HepG2 (cell line): ENCODE results near the gene ZDHHC21. TPM values are rescaled to one million over a fixed set of nuclear protein-coding genes. Genes with fewer than 3 reads are reported as not detected.

Experiments
- ATAC-seq: fragments of 200-7000 bp; cut with Tn5 transposase; 3 replicates; pipeline ENCODE4 v1.9.1; 2020; ENCODE audit warnings: mild to moderate bottlenecking, moderate library complexity
- BruUV-seq: library from RNA; stranded (reverse); fragments of 400-500 nt; replicated peaks from 2 replicates; lab custom pipeline; 2021; lab: Mats Ljungman, UMichigan
- CTCF ChIA-PET: fragments of 300-600 bp; formaldehyde crosslinking; extraction: SDS; loops from one replicate; lab custom pipeline; 2021; ENCODE audit warnings: low total read pairs, inconsistent platforms, low intra/inter-chr PET ratio; lab: Yijun Ruan, JAX
- POLR2A ChIA-PET: fragments of 350-600 bp; sonication (Branson Sonifier 250); formaldehyde crosslinking; loops from one replicate; lab custom pipeline; 2020; ENCODE audit warnings: antibody characterized with exemption, inconsistent platforms; lab: Yijun Ruan, JAX
- DNase-seq: peaks from one replicate; pipeline ENCODE4 v3.0.0-alpha.2; 2015; ENCODE audit warnings: low spot score
- FAIRE-seq: peaks from 3 replicates; lab custom pipeline; 2011; peaks lifted over from hg19 to GRCh38; lab: Jason Lieb, UNC
- H2AFZ ChIP-seq: one replicate; pipeline ENCODE4 v1.6.1; 2011; ENCODE audit warnings: low read length, inconsistent platforms
- H3K27ac ChIP-seq: fragments of 300-600 bp; 3 replicates; pipeline ENCODE4 v1.8.0; 2011; ENCODE audit warnings: mixed run types, mild to moderate bottlenecking, mixed read lengths, low read length, inconsistent platforms; ENCODE audit not compliant: insufficient read depth; ENCODE audit errors: extremely low read length
- H3K27me3 ChIP-seq, 2 experiments: fragments of 200-600 bp in 1 of 2; 2 replicates in 1 of 2; 3 replicates in 1 of 2; pipeline versions ENCODE4 v1.6.0 to v1.8.0; 2011; ENCODE audit warnings: low read length in 2 of 2, mild to moderate bottlenecking in 2 of 2, moderate library complexity in 2 of 2, inconsistent platforms in 1 of 2; ENCODE audit not compliant: insufficient read depth in 2 of 2, control insufficient read depth in 1 of 2
- H3K36me3 ChIP-seq, 2 experiments: fragments of 200-600 bp in 1 of 2; replicated peaks in 1 of 2; 2 replicates in 1 of 2; 3 replicates in 1 of 2; pipeline versions ENCODE4 v1.5.1 to v1.8.0; 2011; ENCODE audit warnings: low read length in 2 of 2, inconsistent platforms in 1 of 2; ENCODE audit not compliant: insufficient read depth in 2 of 2, control insufficient read depth in 1 of 2
- H3K4me1 ChIP-seq: 2 replicates; pipeline ENCODE4 v1.5.1; 2012; ENCODE audit warnings: low read length, inconsistent platforms; ENCODE audit not compliant: insufficient read depth
- H3K4me2 ChIP-seq: 2 replicates; pipeline ENCODE4 v1.6.0; 2011; ENCODE audit warnings: low read depth, low read length, inconsistent platforms
- H3K4me3 ChIP-seq, 3 experiments: fragments of 200-600 bp in 1 of 3; sonication (generic), shearing (Covaris generic) in 1 of 3; replicated peaks in 1 of 3; 2 replicates each; pipeline ENCODE4 v1.5.1; 2011 to 2016; ENCODE audit warnings: low read length in 3 of 3, inconsistent platforms in 2 of 3, low read depth in 2 of 3, mild to moderate bottlenecking in 2 of 3, control low read depth in 1 of 3, mixed read lengths in 1 of 3; ENCODE audit not compliant: insufficient read depth in 1 of 3
- H3K79me2 ChIP-seq: one replicate; pipeline ENCODE4 v1.6.1; 2011; ENCODE audit warnings: low read length, inconsistent platforms; ENCODE audit not compliant: insufficient read depth
- H3K9ac ChIP-seq: 2 replicates; pipeline ENCODE4 v1.6.0; 2011; ENCODE audit warnings: mild to moderate bottlenecking, low read depth, low read length, inconsistent platforms; ENCODE audit not compliant: insufficient read depth
- H3K9me3 ChIP-seq: 2 replicates; pipeline ENCODE4 v1.5.1; 2012; ENCODE audit warnings: mild to moderate bottlenecking, low read length
- H4K20me1 ChIP-seq: 2 replicates; pipeline ENCODE4 v1.6.0; 2011; ENCODE audit warnings: inconsistent platforms, mild to moderate bottlenecking, low read length, moderate library complexity; ENCODE audit not compliant: insufficient read depth
- ATF7-NPFF ChIP-seq: sonication (generic); formaldehyde crosslinking; IDR thresholded peaks from 2 replicates; pipeline ENCODE4 v1.8.1; 2023; ENCODE audit warnings: mild to moderate bottlenecking, low read depth, missing genetic modification reagents, moderate library complexity
- GLI4 ChIP-seq: sonication (generic); formaldehyde crosslinking; IDR thresholded peaks from 2 replicates; pipeline ENCODE4 v1.5.1; 2020; ENCODE audit warnings: missing genetic modification reagents, mild to moderate bottlenecking, moderate library complexity, borderline replicate concordance
- NFKB2 ChIP-seq: sonication (generic); formaldehyde crosslinking; IDR thresholded peaks from 2 replicates; pipeline ENCODE4 v1.4.0; 2020; ENCODE audit warnings: missing genetic modification reagents, borderline replicate concordance
- SETDB1 ChIP-seq: sonication (generic); formaldehyde crosslinking; IDR thresholded peaks from 2 replicates; pipeline ENCODE4 v1.5.1; 2020; ENCODE audit warnings: missing genetic modification reagents, mild to moderate bottlenecking, borderline replicate concordance
- SOX5 ChIP-seq: IDR thresholded peaks from 2 replicates; pipeline ENCODE4 v1.6.1; 2016; ENCODE audit warnings: borderline replicate concordance
- STAT5B ChIP-seq: sonication (generic); formaldehyde crosslinking; IDR thresholded peaks from 2 replicates; pipeline ENCODE4 v1.4.0; 2020; ENCODE audit warnings: missing genetic modification reagents
- ZNF780A ChIP-seq: sonication (generic); formaldehyde crosslinking; IDR thresholded peaks from 2 replicates; pipeline ENCODE4 v1.8.0; 2022; ENCODE audit warnings: mild to moderate bottlenecking, missing genetic modification reagents, moderate library complexity
- ZNF781 ChIP-seq: sonication (generic); formaldehyde crosslinking; IDR thresholded peaks from 2 replicates; pipeline ENCODE4 v1.5.1; 2020; ENCODE audit warnings: borderline replicate concordance, mild to moderate bottlenecking, missing genetic modification reagents; ENCODE audit errors: not compliant biosample characterization
- WGBS: methylation state at CpG from one replicate; pipeline ENCODE4 v1.1.6; 2017; ENCODE audit warnings: low lambda C conversion rate; 5-methylcytosine and 5-hydroxymethylcytosine counted together
- in situ Hi-C: cut with HindIII; loops from 2 replicates; pipeline ENCODE4 v1.10.0; 2017; ENCODE audit warnings: low pct_unique_long_range_greater_than_20kb; ENCODE audit not compliant: extremely low pct_ligation_motif_present
- intact Hi-C: fragments of 100-400 bp; cut with micrococcal nuclease; formaldehyde crosslinking; loops from one replicate; pipeline ENCODE4 v1.10.0; 2022; ENCODE audit not compliant: unreplicated experiment
- polyA plus RNA-seq, 8 experiments: library from polyadenylated mRNA; depleted of rRNA in 3 of 8; stranded (reverse) in 7 of 8; unstranded in 1 of 8; fragments of >200 nt; fragmentation: Illumina TruSeq in 4 of 8; extraction: Trizol in 4 of 8; gene quantifications; 2 replicates each; pipeline versions ENCODE4 v1.2.1 to v1.2.3, GENCODE V29; 2011 to 2016; ENCODE audit warnings: low read depth in 4 of 8, missing spikeins in 1 of 8, mixed read lengths in 1 of 8; ENCODE audit not compliant: insufficient read depth in 1 of 8
- total RNA-seq, 5 experiments: library from RNA; depleted of rRNA; stranded (reverse); fragments of >200 nt; fragmentation: Illumina TruSeq; extraction: Trizol; gene quantifications; 2 replicates each; pipeline ENCODE4 v1.2.3, GENCODE V29; 2016; ENCODE audit warnings: low read depth in 1 of 5
- TF ChIP-seq, protein P1 (sequence below): sonication (generic); formaldehyde crosslinking; IDR thresholded peaks from 2 replicates; pipeline ENCODE4 v1.5.1; 2020; ENCODE audit warnings: missing genetic modification reagents, mild to moderate bottlenecking, borderline replicate concordance

The ZDHHC21 gene
- total and polyA plus RNA-seq, 2 of the 13 experiments (the other 11 are each of a cell fraction or from before 2014, with no cell fraction given), result 2.4 to 3.7 TPM

DNA sequence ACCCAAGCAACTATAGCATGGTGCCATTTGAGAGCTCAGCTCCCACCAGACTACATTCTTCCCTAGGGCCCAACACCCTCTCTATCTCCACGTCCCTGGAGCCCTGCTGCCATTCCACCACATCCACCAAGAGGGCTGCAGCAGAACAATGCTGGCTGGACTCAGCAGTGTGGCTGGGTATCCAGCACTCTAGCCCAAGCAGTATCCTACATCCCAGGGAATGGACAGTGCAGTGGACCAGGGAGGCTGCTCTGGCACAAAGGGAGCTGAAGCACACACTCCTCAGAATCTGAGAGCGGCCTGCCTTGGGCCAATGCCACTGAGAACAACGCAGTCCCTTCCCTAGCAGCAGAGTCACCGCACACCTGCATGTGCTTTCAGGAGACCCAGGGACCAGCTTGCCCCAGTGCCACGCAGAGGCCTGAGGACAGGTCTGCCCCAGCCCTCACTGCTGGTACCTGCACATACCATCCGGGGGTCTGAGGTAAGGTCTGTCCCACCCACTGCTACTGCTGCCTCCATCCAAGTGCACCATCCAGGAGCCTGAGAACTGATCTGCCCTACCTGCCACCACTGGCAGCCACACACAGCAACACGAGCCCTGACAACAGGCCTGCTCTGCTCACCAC is 95.9 kb downstream of the ZDHHC21 start:
- DNase-seq (no peak), FAIRE-seq (no peak), ATAC-seq (peak; percentile 36)
- Histone ChIP-seq H3K9me3 (no peaks in the 10 kb centered on the region), H3K4me1 (peaks cover 6% of the 10 kb centered on the region), H2AFZ (no peak overlapping the region), H3K27me3 (no peaks in the 10 kb centered on the region), H3K27ac (no peak overlapping the region), H3K79me2 (no peaks in the 10 kb centered on the region), H3K9ac (no peak overlapping the region), H3K36me3 (no peaks in the 10 kb centered on the region), H3K4me2 (no peak overlapping the region), H4K20me1 (no peaks in the 10 kb centered on the region), H3K4me3 (no peak overlapping the region)
- in situ Hi-C loops (no loop called here), intact Hi-C loops (no loop called here)
- ChIA-PET POLR2A (no interaction called here), CTCF (no interaction called here)
- TF ChIP-seq ZNF781 (CRISPR knock-in tag), result no peak
- TF ChIP-seq, protein P1, sequence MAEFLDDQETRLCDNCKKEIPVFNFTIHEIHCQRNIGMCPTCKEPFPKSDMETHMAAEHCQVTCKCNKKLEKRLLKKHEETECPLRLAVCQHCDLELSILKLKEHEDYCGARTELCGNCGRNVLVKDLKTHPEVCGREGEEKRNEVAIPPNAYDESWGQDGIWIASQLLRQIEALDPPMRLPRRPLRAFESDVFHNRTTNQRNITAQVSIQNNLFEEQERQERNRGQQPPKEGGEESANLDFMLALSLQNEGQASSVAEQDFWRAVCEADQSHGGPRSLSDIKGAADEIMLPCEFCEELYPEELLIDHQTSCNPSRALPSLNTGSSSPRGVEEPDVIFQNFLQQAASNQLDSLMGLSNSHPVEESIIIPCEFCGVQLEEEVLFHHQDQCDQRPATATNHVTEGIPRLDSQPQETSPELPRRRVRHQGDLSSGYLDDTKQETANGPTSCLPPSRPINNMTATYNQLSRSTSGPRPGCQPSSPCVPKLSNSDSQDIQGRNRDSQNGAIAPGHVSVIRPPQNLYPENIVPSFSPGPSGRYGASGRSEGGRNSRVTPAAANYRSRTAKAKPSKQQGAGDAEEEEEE (CRISPR knock-in tag), result no peak
- no peak for TF ChIP-seq SOX5 (CRISPR knock-in tag)
- no peak for TF ChIP-seq SETDB1
- TF ChIP-seq ZNF780A, result no peak
- no peak for TF ChIP-seq ATF7-NPFF (CRISPR knock-in tag)
- TF ChIP-seq GLI4, result no peak
- TF ChIP-seq STAT5B (CRISPR knock-in tag), result no peak
- TF ChIP-seq NFKB2 (CRISPR knock-in tag), result no peak
- 100% methylated on average over 1 of the region's 7 CpGs for WGBS
- no TSS peak for BruUV-seq
